Measurements from ENCODE around the gene NBEAL2.

Gene NBEAL2

GRCh38 chr3:46954178-46954577 is 25.3 kb upstream of the NBEAL2 start (continued):
- TF ChIP-seq ZNF114 (tag by site-specific recombination; IDR thresholded peaks at IDR 0.05), result no peak
- no peak for TF ChIP-seq ZEB2 (tag by site-specific recombination; IDR thresholded peaks at IDR 0.05)

DNA sequence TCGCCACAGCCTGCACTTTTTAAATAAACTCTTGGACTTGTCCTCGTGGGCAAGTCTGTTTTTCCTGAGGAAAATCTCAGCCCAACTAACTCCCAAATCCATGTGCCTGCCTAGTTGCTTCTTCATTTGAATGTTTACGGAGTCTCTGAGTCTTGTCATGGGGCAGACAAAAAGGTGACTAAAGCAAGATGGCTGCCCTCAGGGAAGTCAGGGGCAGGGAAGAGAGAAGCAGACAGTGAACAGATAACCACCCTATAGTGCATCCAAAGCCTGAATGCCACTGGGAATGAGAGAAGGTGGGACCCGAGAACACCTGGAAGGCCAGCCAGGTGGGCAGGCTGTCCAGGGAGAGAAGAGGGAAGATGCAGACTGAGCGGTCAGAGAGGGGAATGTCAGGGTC is 24.3 kb upstream of the NBEAL2 start:
- H3K9me3 ChIP-seq (ENCODE audit: control insufficient read depth, insufficient read depth, low read depth, low read length), result no peaks in the 10 kb centered on the region
- H3K4me1 ChIP-seq (ENCODE audit: control insufficient read depth, insufficient read depth, low read length), result no peaks in the 10 kb centered on the region
- peaks cover 0 to 5% of the 10 kb centered on the region in 2 experiments; a peak in 1 of 3 replicates for H3K36me3 ChIP-seq (ENCODE audit: control insufficient read depth in 2 of 2, insufficient read depth in 1 of 2, low read length in 2 of 2)
- no peak for TF ChIP-seq KLF8 (tag by site-specific recombination; IDR thresholded peaks at IDR 0.05)
- TF ChIP-seq ZNF132 (tag by site-specific recombination; IDR thresholded peaks at IDR 0.05; ENCODE audit: borderline replicate concordance), result no peak
- TF ChIP-seq, protein P1, sequence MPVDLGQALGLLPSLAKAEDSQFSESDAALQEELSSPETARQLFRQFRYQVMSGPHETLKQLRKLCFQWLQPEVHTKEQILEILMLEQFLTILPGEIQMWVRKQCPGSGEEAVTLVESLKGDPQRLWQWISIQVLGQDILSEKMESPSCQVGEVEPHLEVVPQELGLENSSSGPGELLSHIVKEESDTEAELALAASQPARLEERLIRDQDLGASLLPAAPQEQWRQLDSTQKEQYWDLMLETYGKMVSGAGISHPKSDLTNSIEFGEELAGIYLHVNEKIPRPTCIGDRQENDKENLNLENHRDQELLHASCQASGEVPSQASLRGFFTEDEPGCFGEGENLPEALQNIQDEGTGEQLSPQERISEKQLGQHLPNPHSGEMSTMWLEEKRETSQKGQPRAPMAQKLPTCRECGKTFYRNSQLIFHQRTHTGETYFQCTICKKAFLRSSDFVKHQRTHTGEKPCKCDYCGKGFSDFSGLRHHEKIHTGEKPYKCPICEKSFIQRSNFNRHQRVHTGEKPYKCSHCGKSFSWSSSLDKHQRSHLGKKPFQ (tag by site-specific recombination; IDR thresholded peaks at IDR 0.05), result no peak
- no peak for TF ChIP-seq ZNF341 (tag by site-specific recombination; IDR thresholded peaks at IDR 0.05; ENCODE audit: low read depth)
- TF ChIP-seq ZFP37 (tag by site-specific recombination; IDR thresholded peaks at IDR 0.05), result no peak
- TF ChIP-seq ZNF202 (tag by site-specific recombination; IDR thresholded peaks at IDR 0.05; ENCODE audit: borderline replicate concordance), result no peak
- no peak for TF ChIP-seq PRDM1 (tag by site-specific recombination; IDR thresholded peaks at IDR 0.05)
- TF ChIP-seq ZNF518A (tag by site-specific recombination; conservative IDR thresholded peaks at IDR 0.05; ENCODE audit: low read depth), result no peak
- no peak for TF ChIP-seq ZNF530 (tag by site-specific recombination; IDR thresholded peaks at IDR 0.05; ENCODE audit: low read depth)
- TF ChIP-seq ZNF777 (tag by site-specific recombination; IDR thresholded peaks at IDR 0.05; ENCODE audit: borderline replicate concordance), result no peak
- no peak for TF ChIP-seq ZNF624 (tag by site-specific recombination; IDR thresholded peaks at IDR 0.05)
- TF ChIP-seq ZNF830 (tag by site-specific recombination; IDR thresholded peaks at IDR 0.05; ENCODE audit: low read depth), result no peak
- TF ChIP-seq KLF7 (tag by site-specific recombination; IDR thresholded peaks at IDR 0.05; ENCODE audit: borderline replicate concordance), result no peak
- TF ChIP-seq ZSCAN30 (tag by site-specific recombination; IDR thresholded peaks at IDR 0.05), result no peak
- TF ChIP-seq ZNF133 (tag by site-specific recombination; IDR thresholded peaks at IDR 0.05), result no peak
- TF ChIP-seq, protein P2, sequence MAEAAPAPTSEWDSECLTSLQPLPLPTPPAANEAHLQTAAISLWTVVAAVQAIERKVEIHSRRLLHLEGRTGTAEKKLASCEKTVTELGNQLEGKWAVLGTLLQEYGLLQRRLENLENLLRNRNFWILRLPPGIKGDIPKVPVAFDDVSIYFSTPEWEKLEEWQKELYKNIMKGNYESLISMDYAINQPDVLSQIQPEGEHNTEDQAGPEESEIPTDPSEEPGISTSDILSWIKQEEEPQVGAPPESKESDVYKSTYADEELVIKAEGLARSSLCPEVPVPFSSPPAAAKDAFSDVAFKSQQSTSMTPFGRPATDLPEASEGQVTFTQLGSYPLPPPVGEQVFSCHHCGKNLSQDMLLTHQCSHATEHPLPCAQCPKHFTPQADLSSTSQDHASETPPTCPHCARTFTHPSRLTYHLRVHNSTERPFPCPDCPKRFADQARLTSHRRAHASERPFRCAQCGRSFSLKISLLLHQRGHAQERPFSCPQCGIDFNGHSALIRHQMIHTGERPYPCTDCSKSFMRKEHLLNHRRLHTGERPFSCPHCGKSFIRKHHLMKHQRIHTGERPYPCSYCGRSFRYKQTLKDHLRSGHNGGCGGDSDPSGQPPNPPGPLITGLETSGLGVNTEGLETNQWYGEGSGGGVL (tag by site-specific recombination; IDR thresholded peaks at IDR 0.05), result no peak
- TF ChIP-seq ZNF792 (tag by site-specific recombination; IDR thresholded peaks at IDR 0.05), result no peak
- H3K27ac ChIP-seq (ENCODE audit: extremely low read depth, low read depth, low read length), result no peak overlapping the region
- ChIA-PET CTCF (no interaction called here), POLR2A (no interaction called here)
- no peak overlapping the region for H3K4me3 ChIP-seq (ENCODE audit: low read depth, low read length)

Measured in HEK293 (cell line).